Neural progenitor cell (in vitro differentiated cells): ENCODE data around the gene PITPNC1. TPM values are rescaled to one million over a fixed set of nuclear protein-coding genes. Genes with fewer than 3 reads are reported as not detected.

Experiments
- DNase-seq: peaks from one replicate; pipeline ENCODE4 v3.0.0-alpha.2; 2016; ENCODE audit warnings: low spot score
- H2AFZ ChIP-seq: fragments of 200-600 bp; sonication (generic); replicated peaks from 2 replicates; pipeline ENCODE4 v1.6.1; 2016; ENCODE audit warnings: antibody characterized with exemption
- H3F3A ChIP-seq: fragments of 200-600 bp; sonication (generic); 2 replicates; pipeline ENCODE4 v1.6.1; 2016; ENCODE audit warnings: antibody characterized with exemption, low read depth
- H3K27ac ChIP-seq: fragments of 200-600 bp; sonication (generic); 2 replicates; pipeline ENCODE4 v1.5.1; 2016; ENCODE audit warnings: mild to moderate bottlenecking
- H3K27me3 ChIP-seq: fragments of 200-600 bp; sonication (generic); 2 replicates; pipeline ENCODE4 v1.6.1; 2016; ENCODE audit warnings: mild to moderate bottlenecking, moderate library complexity
- H3K36me3 ChIP-seq: fragments of 200-600 bp; sonication (generic); 2 replicates; pipeline ENCODE4 v1.5.1; 2016
- H3K4me1 ChIP-seq: fragments of 200-600 bp; sonication (generic); 2 replicates; pipeline ENCODE4 v1.6.1; 2016; ENCODE audit warnings: mixed run types
- H3K4me2 ChIP-seq: fragments of 200-600 bp; sonication (generic); 2 replicates; pipeline ENCODE4 v1.6.1; 2016
- H3K4me3 ChIP-seq: fragments of 200-600 bp; sonication (generic); 2 replicates; pipeline ENCODE4 v1.5.1; 2016
- H3K79me2 ChIP-seq: fragments of 200-600 bp; sonication (generic); 2 replicates; pipeline ENCODE4 v1.6.1; 2016; ENCODE audit warnings: low read depth
- H3K9ac ChIP-seq: fragments of 200-600 bp; sonication (generic); 2 replicates; pipeline ENCODE4 v1.6.1; 2016
- H3K9me3 ChIP-seq: fragments of 200-600 bp; sonication (generic); 2 replicates; pipeline ENCODE4 v1.5.1; 2016; ENCODE audit warnings: low read depth
- H4K20me1 ChIP-seq: fragments of 200-600 bp; sonication (generic); 2 replicates; pipeline ENCODE4 v1.6.1; 2016; ENCODE audit warnings: low read depth
- H3K27ac Mint-ChIP-seq: 3 replicates; pipeline ENCODE4 v1.8.0; 2021; ENCODE audit warnings: mixed read lengths
- H3K27me3 Mint-ChIP-seq: 2 replicates; pipeline ENCODE4 v1.8.0; 2022; ENCODE audit warnings: low read depth, mild to moderate bottlenecking, inconsistent platforms, moderate library complexity, mixed read lengths; ENCODE audit not compliant: insufficient read depth
- H3K36me3 Mint-ChIP-seq: 3 replicates; pipeline ENCODE4 v1.8.0; 2021; ENCODE audit warnings: mixed read lengths
- H3K4me1 Mint-ChIP-seq: 3 replicates; pipeline ENCODE4 v1.8.0; 2021; ENCODE audit warnings: mixed read lengths
- H3K4me3 Mint-ChIP-seq: 3 replicates; pipeline ENCODE4 v1.8.0; 2021; ENCODE audit warnings: mild to moderate bottlenecking, moderate library complexity, mixed read lengths
- H3K9me3 Mint-ChIP-seq: 3 replicates; pipeline ENCODE4 v1.8.0; 2020; ENCODE audit warnings: mixed read lengths
- EZH2 ChIP-seq: fragments of 200-600 bp; sonication (generic); IDR thresholded peaks from 2 replicates; pipeline ENCODE4 v1.6.1; 2017; ENCODE audit warnings: antibody characterized with exemption, mild to moderate bottlenecking, moderate library complexity
- EZH2phosphoT487 ChIP-seq: fragments of 200-600 bp; sonication (generic); IDR thresholded peaks from 2 replicates; pipeline ENCODE4 v1.6.1; 2017; ENCODE audit warnings: antibody characterized with exemption
- total RNA-seq: library from RNA; depleted of rRNA; stranded (reverse); fragments of >200 nt; gene quantifications from 2 replicates; pipeline ENCODE4 v1.2.3, GENCODE V29; 2015; ENCODE audit warnings: low replicate concordance
- TF ChIP-seq, protein P1 (sequence below): fragments of 200-600 bp; sonication (generic); IDR thresholded peaks from 2 replicates; pipeline ENCODE4 v1.5.1; 2017; ENCODE audit warnings: antibody characterized with exemption, mild to moderate bottlenecking

Gene PITPNC1
- total RNA-seq, 1 donor from 2014 or later = 8.1 TPM

GRCh38 chr17:67613961-67614360, 236.9 kb downstream of the PITPNC1 start:
- H3K4me1 ChIP-seq = no peaks in the 10 kb centered on the region
- H2AFZ ChIP-seq = no peak overlapping the region
- Mint-ChIP-seq H3K4me3 (no peak overlapping the region), H3K4me1 (peaks cover 2% of the 10 kb centered on the region), H3K27ac (no peak overlapping the region), H3K9me3 (no peaks in the 10 kb centered on the region), H3K36me3 (peaks cover 4% of the 10 kb centered on the region), H3K27me3 (peaks cover 4% of the 10 kb centered on the region)
- H3K27me3 ChIP-seq = no peaks in the 10 kb centered on the region
- H3K27ac ChIP-seq = no peak overlapping the region
- no peak for TF ChIP-seq EZH2
- DNase-seq = no peak
- no peak overlapping the region for H3K9ac ChIP-seq
- H3K36me3 ChIP-seq = no peaks in the 10 kb centered on the region
- no peaks in the 10 kb centered on the region for H3F3A ChIP-seq
- no peak overlapping the region for H3K4me2 ChIP-seq
- H3K79me2 ChIP-seq = no peaks in the 10 kb centered on the region
- no peak overlapping the region for H3K4me3 ChIP-seq
- no peaks in the 10 kb centered on the region for H3K9me3 ChIP-seq
- H4K20me1 ChIP-seq = no peaks in the 10 kb centered on the region

GRCh38 chr17:67615011-67615561, 238.0 kb downstream of the PITPNC1 start:
- Histone ChIP-seq H3K9me3 (no peaks in the 10 kb centered on the region), H3K4me1 (no peaks in the 10 kb centered on the region), H3K4me2 (no peak overlapping the region), H3K27me3 (no peaks in the 10 kb centered on the region), H3K27ac (no peak overlapping the region), H2AFZ (no peak overlapping the region), H3K79me2 (no peaks in the 10 kb centered on the region), H3K4me3 (no peak overlapping the region), H3K36me3 (no peaks in the 10 kb centered on the region), H4K20me1 (no peaks in the 10 kb centered on the region), H3F3A (no peaks in the 10 kb centered on the region), H3K9ac (no peak overlapping the region)
- TF ChIP-seq, protein P1, sequence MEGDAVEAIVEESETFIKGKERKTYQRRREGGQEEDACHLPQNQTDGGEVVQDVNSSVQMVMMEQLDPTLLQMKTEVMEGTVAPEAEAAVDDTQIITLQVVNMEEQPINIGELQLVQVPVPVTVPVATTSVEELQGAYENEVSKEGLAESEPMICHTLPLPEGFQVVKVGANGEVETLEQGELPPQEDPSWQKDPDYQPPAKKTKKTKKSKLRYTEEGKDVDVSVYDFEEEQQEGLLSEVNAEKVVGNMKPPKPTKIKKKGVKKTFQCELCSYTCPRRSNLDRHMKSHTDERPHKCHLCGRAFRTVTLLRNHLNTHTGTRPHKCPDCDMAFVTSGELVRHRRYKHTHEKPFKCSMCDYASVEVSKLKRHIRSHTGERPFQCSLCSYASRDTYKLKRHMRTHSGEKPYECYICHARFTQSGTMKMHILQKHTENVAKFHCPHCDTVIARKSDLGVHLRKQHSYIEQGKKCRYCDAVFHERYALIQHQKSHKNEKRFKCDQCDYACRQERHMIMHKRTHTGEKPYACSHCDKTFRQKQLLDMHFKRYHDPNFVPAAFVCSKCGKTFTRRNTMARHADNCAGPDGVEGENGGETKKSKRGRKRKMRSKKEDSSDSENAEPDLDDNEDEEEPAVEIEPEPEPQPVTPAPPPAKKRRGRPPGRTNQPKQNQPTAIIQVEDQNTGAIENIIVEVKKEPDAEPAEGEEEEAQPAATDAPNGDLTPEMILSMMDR = no peak
- TF ChIP-seq EZH2 (no peak), EZH2phosphoT487 (no peak)
- H3K4me1 Mint-ChIP-seq = peaks cover 2% of the 10 kb centered on the region
- DNase-seq = peak; percentile 15
- H3K27ac Mint-ChIP-seq = no peak overlapping the region
- peaks cover 2% of the 10 kb centered on the region for H3K27me3 Mint-ChIP-seq
- H3K4me3 Mint-ChIP-seq = no peak overlapping the region
- H3K9me3 Mint-ChIP-seq = no peaks in the 10 kb centered on the region
- peaks cover 1% of the 10 kb centered on the region for H3K36me3 Mint-ChIP-seq

GRCh38 chr17:67615736-67616135, 238.7 kb downstream of the PITPNC1 start:
- H3K27ac ChIP-seq = no peak overlapping the region
- H3K27me3 Mint-ChIP-seq = peaks cover 2% of the 10 kb centered on the region
- H3K4me1 Mint-ChIP-seq = peaks cover 6% of the 10 kb centered on the region
- no peaks in the 10 kb centered on the region for H3K9me3 ChIP-seq
- H3K4me3 ChIP-seq = no peak overlapping the region
- no peak overlapping the region for H3K27ac Mint-ChIP-seq
- H3K4me3 Mint-ChIP-seq = no peak overlapping the region
- H3K9ac ChIP-seq = no peak overlapping the region
- TF ChIP-seq EZH2 = no peak
- TF ChIP-seq, protein P1 = no peak
- no peak for TF ChIP-seq EZH2phosphoT487
- no peaks in the 10 kb centered on the region for H3F3A ChIP-seq
- H3K36me3 Mint-ChIP-seq = peaks cover 1% of the 10 kb centered on the region
- no peaks in the 10 kb centered on the region for H3K36me3 ChIP-seq
- no peaks in the 10 kb centered on the region for H4K20me1 ChIP-seq
- no peaks in the 10 kb centered on the region for H3K4me1 ChIP-seq
- H2AFZ ChIP-seq = no peak overlapping the region
- no peak for DNase-seq
- H3K27me3 ChIP-seq = no peaks in the 10 kb centered on the region
- no peak overlapping the region for H3K4me2 ChIP-seq
- no peaks in the 10 kb centered on the region for H3K9me3 Mint-ChIP-seq
- no peaks in the 10 kb centered on the region for H3K79me2 ChIP-seq

- no peaks in the 10 kb centered on the region for H3K27me3 ChIP-seq
- no peaks in the 10 kb centered on the region for H3K4me1 ChIP-seq
- no peak for DNase-seq
- Mint-ChIP-seq H3K4me3 (no peak overlapping the region), H3K27me3 (peaks cover 2% of the 10 kb centered on the region), H3K9me3 (no peaks in the 10 kb centered on the region), H3K4me1 (peaks cover 8% of the 10 kb centered on the region), H3K27ac (peak overlapping the region; percentile 70), H3K36me3 (peaks cover 1% of the 10 kb centered on the region)
- no peak overlapping the region for H3K9ac ChIP-seq
- H3K79me2 ChIP-seq = no peaks in the 10 kb centered on the region
- TF ChIP-seq EZH2 = no peak
- TF ChIP-seq, protein P1 = no peak
- no peak for TF ChIP-seq EZH2phosphoT487
- H3K27ac ChIP-seq = no peak overlapping the region
- H2AFZ ChIP-seq = no peak overlapping the region
- no peaks in the 10 kb centered on the region for H4K20me1 ChIP-seq
- no peak overlapping the region for H3K4me2 ChIP-seq
- no peaks in the 10 kb centered on the region for H3F3A ChIP-seq
- no peaks in the 10 kb centered on the region for H3K36me3 ChIP-seq
- no peak overlapping the region for H3K4me3 ChIP-seq
- H3K9me3 ChIP-seq = no peaks in the 10 kb centered on the region
Observed at GRCh38 chr17:67617304-67617899, 240.3 kb downstream of the PITPNC1 start.
